Endothelial cell of umbilical vein (primary cell): Measurements from ENCODE around the gene SLC15A1. TPM values are rescaled to one million over a fixed set of nuclear protein-coding genes. Genes with fewer than 3 reads are reported as not detected.
"Not testable (repeated sequence)": the region's sequence is repeated elsewhere in the genome, so short reads cannot be mapped to it uniquely, and the experiment has no call there.

Experiments used
- BruUV-seq: library from RNA; stranded (reverse); fragments of 400-500 nt; replicated peaks from 2 replicates; lab custom pipeline; 2021; lab: Mats Ljungman, UMichigan
- CTCF ChIA-PET: fragments of 300-600, 350-600 bp; sonication (Branson Sonifier 250); formaldehyde crosslinking; loops from one replicate; lab custom pipeline; 2021; ENCODE audit warnings: antibody characterized with exemption, inconsistent platforms; lab: Charles Lee
- POLR2A ChIA-PET: fragments of 300-600, 350-600 bp; sonication (Branson Sonifier 250); formaldehyde crosslinking; loops from one replicate; lab custom pipeline; 2021; ENCODE audit warnings: antibody characterized with exemption, inconsistent platforms; lab: Charles Lee
- DNase-seq: peaks from one replicate; pipeline ENCODE4 v3.0.0-alpha.2; 2011; ENCODE audit warnings: low read depth, low spot score
- FAIRE-seq: peaks from 2 replicates; lab custom pipeline; 2011; peaks lifted over from hg19 to GRCh38; lab: Jason Lieb, UNC
- H2AFZ ChIP-seq: 2 replicates; pipeline ENCODE4 v1.6.0; 2012; ENCODE audit warnings: low read depth, low read length, control low read depth, inconsistent platforms
- H3K27ac ChIP-seq: 2 replicates; pipeline ENCODE4 v1.5.1; 2011; ENCODE audit warnings: low read depth, mild to moderate bottlenecking, control low read depth, low read length, moderate library complexity; ENCODE audit not compliant: insufficient read depth
- H3K27me3 ChIP-seq, 2 experiments: 2 replicates each; pipeline versions ENCODE4 v1.6.0 to v1.6.1; 2011; ENCODE audit warnings: low read length in 2 of 2, mixed read lengths in 1 of 2; ENCODE audit not compliant: control insufficient read depth in 2 of 2, insufficient read depth in 2 of 2
- H3K36me3 ChIP-seq, 2 experiments: 2 replicates in 1 of 2; 3 replicates in 1 of 2; pipeline ENCODE4 v1.5.1; 2011; ENCODE audit warnings: low read length in 2 of 2, mild to moderate bottlenecking in 1 of 2, moderate library complexity in 1 of 2; ENCODE audit not compliant: control insufficient read depth in 2 of 2, insufficient read depth in 2 of 2; ENCODE audit errors: extremely low read depth in 1 of 2
- H3K4me1 ChIP-seq: 3 replicates; pipeline ENCODE4 v1.5.1; 2011; ENCODE audit warnings: mild to moderate bottlenecking, low read length; ENCODE audit not compliant: control insufficient read depth, insufficient read depth; ENCODE audit errors: extremely low read depth
- H3K4me2 ChIP-seq: 2 replicates; pipeline ENCODE4 v1.6.1; 2011; ENCODE audit warnings: low read length, control low read depth, mixed read lengths; ENCODE audit not compliant: insufficient read depth
- H3K4me3 ChIP-seq, 3 experiments: fragments of 200-600 bp in 1 of 3; sonication (generic), shearing (Covaris generic) in 1 of 3; replicated peaks in 1 of 3; 2 replicates each; pipeline ENCODE4 v1.5.1; 2011 to 2016; ENCODE audit warnings: control low read depth in 3 of 3, low read length in 3 of 3, mild to moderate bottlenecking in 2 of 3, inconsistent platforms in 1 of 3, low read depth in 1 of 3, moderate library complexity in 1 of 3; ENCODE audit not compliant: insufficient read depth in 1 of 3
- H3K79me2 ChIP-seq: 2 replicates; pipeline ENCODE4 v1.6.0; 2012; ENCODE audit warnings: low read length, inconsistent platforms; ENCODE audit not compliant: control insufficient read depth, insufficient read depth
- H3K9ac ChIP-seq: replicated peaks from 2 replicates; pipeline ENCODE3; 2011; ENCODE audit warnings: low read length, control low read depth; ENCODE audit not compliant: insufficient read depth; ENCODE audit errors: extremely low read depth
- H3K9me1 ChIP-seq: replicated peaks from 3 replicates; pipeline ENCODE4 v1.6.0; 2011; ENCODE audit warnings: mild to moderate bottlenecking, low read length; ENCODE audit not compliant: control insufficient read depth, insufficient read depth; ENCODE audit errors: extremely low read depth
- H3K9me3 ChIP-seq: replicated peaks from 2 replicates; pipeline ENCODE4 v1.5.1; 2012; ENCODE audit warnings: low read length, inconsistent platforms; ENCODE audit not compliant: control insufficient read depth, insufficient read depth
- H4K20me1 ChIP-seq: replicated peaks from 2 replicates; pipeline ENCODE3; 2011; ENCODE audit warnings: mild to moderate bottlenecking, low read length; ENCODE audit not compliant: control insufficient read depth, insufficient read depth; ENCODE audit errors: extremely low read depth
- CTCF ChIP-seq, 2 donors: IDR thresholded peaks; 1 replicate in 1 of 2; 2 replicates in 1 of 2; pipeline ENCODE4 v1.5.1; 2011; ENCODE audit warnings: low read length in 2 of 2, mild to moderate bottlenecking in 2 of 2, moderate library complexity in 2 of 2, control low read depth in 1 of 2, inconsistent platforms in 1 of 2, low read depth in 1 of 2; ENCODE audit not compliant: insufficient read depth in 1 of 2; ENCODE audit errors: extremely low read depth in 1 of 2
- EZH2 ChIP-seq: IDR thresholded peaks from 2 replicates; pipeline ENCODE4 v1.6.1; 2012; ENCODE audit warnings: borderline replicate concordance, low read depth, mild to moderate bottlenecking, moderate library complexity, low read length, inconsistent platforms; ENCODE audit not compliant: severe bottlenecking
- FOS ChIP-seq: IDR thresholded peaks from 2 replicates; pipeline ENCODE4 v1.6.1; 2011; ENCODE audit warnings: mild to moderate bottlenecking, low read length, moderate library complexity, borderline replicate concordance; ENCODE audit not compliant: insufficient read depth
- GATA2 ChIP-seq: IDR thresholded peaks from 2 replicates; pipeline ENCODE4 v1.7.0; 2011; ENCODE audit warnings: low read depth, mild to moderate bottlenecking, moderate library complexity, mixed read lengths, low read length; ENCODE audit not compliant: insufficient read length, insufficient read depth
- JUN ChIP-seq: IDR thresholded peaks from 2 replicates; pipeline ENCODE4 v1.6.1; 2011; ENCODE audit warnings: borderline replicate concordance, low read depth; ENCODE audit not compliant: insufficient read length, insufficient read depth
- MAX ChIP-seq: IDR thresholded peaks from 2 replicates; pipeline ENCODE4 v1.6.1; 2011; ENCODE audit not compliant: insufficient read depth, insufficient read length
- MYC ChIP-seq: IDR thresholded peaks from one replicate; pipeline ENCODE4 v1.6.1; 2011; ENCODE audit warnings: mild to moderate bottlenecking, low read depth, low read length
- POLR2A ChIP-seq: IDR thresholded peaks from 2 replicates; pipeline ENCODE4 v1.6.1; 2012; ENCODE audit warnings: low read depth, mild to moderate bottlenecking, control low read depth, low read length
- POLR2AphosphoS5 ChIP-seq: IDR thresholded peaks from 2 replicates; pipeline ENCODE4 v1.6.1; 2012; ENCODE audit warnings: low read depth, mild to moderate bottlenecking, control low read depth, low read length, moderate library complexity; ENCODE audit not compliant: insufficient read depth
- dilution Hi-C: fragments of 300-500 bp; cut with MboI; formaldehyde crosslinking; loops from one replicate; pipeline ENCODE4 v1.15.0; 2019; ENCODE audit warnings: low sequenced_read_pairs; ENCODE audit not compliant: extremely low pct_ligation_motif_present
- intact Hi-C: fragments of 100-400 bp; cut with micrococcal nuclease; formaldehyde crosslinking; loops from one replicate; pipeline ENCODE4 v1.10.0; 2022
- polyA plus RNA-seq, 4 experiments: library from polyadenylated mRNA; depleted of rRNA in 3 of 4; stranded (reverse) in 3 of 4; unstranded in 1 of 4; fragments of >200 nt; gene quantifications; 2 replicates each; pipeline versions ENCODE4 v1.2.1 to v1.2.3, GENCODE V29; 2011 to 2012; ENCODE audit warnings: missing spikeins in 1 of 4
- total RNA-seq: library from RNA; stranded (reverse); gene quantifications from 2 replicates; pipeline ENCODE4 v1.2.3, GENCODE V29; 2021

The SLC15A1 gene
- total and polyA plus RNA-seq, 2 donors (not counting 3 experiments of a cell fraction or from before 2014, with no cell fraction given) = not detected

GRCh38 chr13:98641075-98641474, 111.4 kb downstream of the SLC15A1 start:
- no peak for DNase-seq
- H4K20me1 ChIP-seq = no peaks in the 10 kb centered on the region
- CTCF ChIA-PET = interaction anchor here (2.4 to 4.2 kb wide), 2 partner anchors 12 to 32 kb away, joined by 5 to 18 read pairs; no protein-coding TSS in a partner anchor
- POLR2A ChIA-PET = no interaction called here
- BruUV-seq = no TSS peak
- H3K27me3 ChIP-seq = peaks cover 0 to 8% of the 10 kb centered on the region in 2 experiments
- no peaks in the 10 kb centered on the region for H3K9me1 ChIP-seq
- no peak overlapping the region for H3K9ac ChIP-seq
- no peaks in the 10 kb centered on the region for H3K79me2 ChIP-seq
- H3K9me3 ChIP-seq = no peaks in the 10 kb centered on the region
- FAIRE-seq = no peak
- no peak overlapping the region for H3K27ac ChIP-seq
- H3K4me1 ChIP-seq = no peaks in the 10 kb centered on the region
- no peak overlapping the region for H3K4me2 ChIP-seq
- dilution Hi-C loops = no loop called here
- no peak overlapping the region for H2AFZ ChIP-seq
- intact Hi-C loops = no loop called here
- H3K4me3 ChIP-seq = no peak overlapping the region
- no peaks in the 10 kb centered on the region for H3K36me3 ChIP-seq
- TF ChIP-seq CTCF (IDR thresholded peaks at IDR 0.05; ENCODE audit: extremely low read depth in 1 of 2, insufficient read depth in 1 of 2, low read depth in 1 of 2, low read length in 2 of 2) (no peak), POLR2AphosphoS5 (no peak), JUN (no peak), MAX (no peak), MYC (no peak), EZH2 (no peak), POLR2A (no peak), FOS (no peak), GATA2 (no peak)

- CTCF ChIA-PET = interaction anchor here (2.4 to 4.2 kb wide), 2 partner anchors 14 to 33 kb away, joined by 5 to 18 read pairs; no protein-coding TSS in a partner anchor
- H2AFZ ChIP-seq, FAIRE-seq, DNase-seq, H3K4me3 ChIP-seq, intact Hi-C loops, dilution Hi-C loops, H3K9ac ChIP-seq, H3K27ac ChIP-seq, H3K36me3 ChIP-seq, H3K4me2 ChIP-seq, H4K20me1 ChIP-seq, H3K27me3 ChIP-seq, H3K9me3 ChIP-seq, BruUV-seq, H3K4me1 ChIP-seq, H3K79me2 ChIP-seq, H3K9me1 ChIP-seq: not testable (repeated sequence)
- POLR2A ChIA-PET = interaction anchor here (0.7 kb wide), 1 partner anchor 31 kb away, joined by 3 read pairs; no protein-coding TSS in a partner anchor
Measured at GRCh38 chr13:98639785-98640184, 112.7 kb downstream of the SLC15A1 start.

DNA sequence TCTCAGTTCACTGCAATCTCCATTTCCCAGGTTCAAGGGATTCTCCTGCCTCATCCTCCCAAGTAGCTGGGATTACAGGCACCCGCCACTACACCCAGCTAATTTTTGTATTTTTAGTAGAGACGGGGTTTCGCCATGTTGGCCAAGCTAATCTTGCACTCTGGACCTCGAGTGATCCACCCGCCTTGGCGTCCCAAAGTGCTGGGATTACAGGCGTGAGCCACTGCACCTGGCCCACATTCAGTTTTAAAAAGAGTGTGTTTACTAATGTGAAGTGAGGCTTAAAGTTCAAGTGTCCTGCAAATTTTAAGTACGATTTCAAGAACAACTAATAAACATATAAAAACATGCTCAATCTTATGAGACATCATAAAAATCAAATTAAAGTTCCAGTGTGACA, 114.1 kb downstream of the SLC15A1 start:
- H3K4me1 ChIP-seq, H3K36me3 ChIP-seq, H3K9me3 ChIP-seq, H2AFZ ChIP-seq, DNase-seq, H4K20me1 ChIP-seq, H3K27ac ChIP-seq, H3K79me2 ChIP-seq, intact Hi-C loops, H3K9ac ChIP-seq, H3K4me3 ChIP-seq, dilution Hi-C loops, POLR2A ChIA-PET, H3K27me3 ChIP-seq, H3K4me2 ChIP-seq, H3K9me1 ChIP-seq, BruUV-seq, FAIRE-seq: not testable (repeated sequence)
- CTCF ChIA-PET = interaction anchor here (4.2 kb wide), 1 partner anchor 15 kb away, joined by 18 read pairs; no protein-coding TSS in a partner anchor
